ENCODE data around the gene PPP2R2C.

- TF ChIP-seq CTCF (conservative IDR thresholded peaks at IDR 0.05; ENCODE audit: low read depth in 2 of 2): no peak
- no peak for TF ChIP-seq EZH2phosphoT487 (IDR thresholded peaks at IDR 0.05; ENCODE audit: unreplicated experiment)
- TF ChIP-seq EZH2 (IDR thresholded peaks at IDR 0.05; ENCODE audit: low read depth, unreplicated experiment): no peak
- no peak for TF ChIP-seq POLR2AphosphoS5 (IDR thresholded peaks at IDR 0.05; ENCODE audit: low read depth)
- no peak for TF ChIP-seq ZNF331 (CRISPR knock-in tag; IDR thresholded peaks at IDR 0.05; ENCODE audit: low read depth)
- TF ChIP-seq, protein P1, sequence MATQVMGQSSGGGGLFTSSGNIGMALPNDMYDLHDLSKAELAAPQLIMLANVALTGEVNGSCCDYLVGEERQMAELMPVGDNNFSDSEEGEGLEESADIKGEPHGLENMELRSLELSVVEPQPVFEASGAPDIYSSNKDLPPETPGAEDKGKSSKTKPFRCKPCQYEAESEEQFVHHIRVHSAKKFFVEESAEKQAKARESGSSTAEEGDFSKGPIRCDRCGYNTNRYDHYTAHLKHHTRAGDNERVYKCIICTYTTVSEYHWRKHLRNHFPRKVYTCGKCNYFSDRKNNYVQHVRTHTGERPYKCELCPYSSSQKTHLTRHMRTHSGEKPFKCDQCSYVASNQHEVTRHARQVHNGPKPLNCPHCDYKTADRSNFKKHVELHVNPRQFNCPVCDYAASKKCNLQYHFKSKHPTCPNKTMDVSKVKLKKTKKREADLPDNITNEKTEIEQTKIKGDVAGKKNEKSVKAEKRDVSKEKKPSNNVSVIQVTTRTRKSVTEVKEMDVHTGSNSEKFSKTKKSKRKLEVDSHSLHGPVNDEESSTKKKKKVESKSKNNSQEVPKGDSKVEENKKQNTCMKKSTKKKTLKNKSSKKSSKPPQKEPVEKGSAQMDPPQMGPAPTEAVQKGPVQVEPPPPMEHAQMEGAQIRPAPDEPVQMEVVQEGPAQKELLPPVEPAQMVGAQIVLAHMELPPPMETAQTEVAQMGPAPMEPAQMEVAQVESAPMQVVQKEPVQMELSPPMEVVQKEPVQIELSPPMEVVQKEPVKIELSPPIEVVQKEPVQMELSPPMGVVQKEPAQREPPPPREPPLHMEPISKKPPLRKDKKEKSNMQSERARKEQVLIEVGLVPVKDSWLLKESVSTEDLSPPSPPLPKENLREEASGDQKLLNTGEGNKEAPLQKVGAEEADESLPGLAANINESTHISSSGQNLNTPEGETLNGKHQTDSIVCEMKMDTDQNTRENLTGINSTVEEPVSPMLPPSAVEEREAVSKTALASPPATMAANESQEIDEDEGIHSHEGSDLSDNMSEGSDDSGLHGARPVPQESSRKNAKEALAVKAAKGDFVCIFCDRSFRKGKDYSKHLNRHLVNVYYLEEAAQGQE (IDR thresholded peaks at IDR 0.05; ENCODE audit: unreplicated experiment): no peak
- no peak for TF ChIP-seq JUNB (IDR thresholded peaks at IDR 0.05; ENCODE audit: unreplicated experiment)
Observed at GRCh38 chr4:6349896-6350603, 122.4 kb downstream of the PPP2R2C start.

Measured in GM23338 (cell line).